ENCODE data around the gene ARL2BP. TPM values are rescaled to one million over a fixed set of nuclear protein-coding genes. Genes with fewer than 3 reads are reported as not detected.
A peak's percentile ranks its signal among the peaks of the same experiment; 100 is the strongest.

The ARL2BP gene
- total and polyA plus RNA-seq, 2 of the 13 experiments (the other 11 are each of a cell fraction or from before 2014, with no cell fraction given): 64.3 to 67.6 TPM

- TF ChIP-seq, protein P1, sequence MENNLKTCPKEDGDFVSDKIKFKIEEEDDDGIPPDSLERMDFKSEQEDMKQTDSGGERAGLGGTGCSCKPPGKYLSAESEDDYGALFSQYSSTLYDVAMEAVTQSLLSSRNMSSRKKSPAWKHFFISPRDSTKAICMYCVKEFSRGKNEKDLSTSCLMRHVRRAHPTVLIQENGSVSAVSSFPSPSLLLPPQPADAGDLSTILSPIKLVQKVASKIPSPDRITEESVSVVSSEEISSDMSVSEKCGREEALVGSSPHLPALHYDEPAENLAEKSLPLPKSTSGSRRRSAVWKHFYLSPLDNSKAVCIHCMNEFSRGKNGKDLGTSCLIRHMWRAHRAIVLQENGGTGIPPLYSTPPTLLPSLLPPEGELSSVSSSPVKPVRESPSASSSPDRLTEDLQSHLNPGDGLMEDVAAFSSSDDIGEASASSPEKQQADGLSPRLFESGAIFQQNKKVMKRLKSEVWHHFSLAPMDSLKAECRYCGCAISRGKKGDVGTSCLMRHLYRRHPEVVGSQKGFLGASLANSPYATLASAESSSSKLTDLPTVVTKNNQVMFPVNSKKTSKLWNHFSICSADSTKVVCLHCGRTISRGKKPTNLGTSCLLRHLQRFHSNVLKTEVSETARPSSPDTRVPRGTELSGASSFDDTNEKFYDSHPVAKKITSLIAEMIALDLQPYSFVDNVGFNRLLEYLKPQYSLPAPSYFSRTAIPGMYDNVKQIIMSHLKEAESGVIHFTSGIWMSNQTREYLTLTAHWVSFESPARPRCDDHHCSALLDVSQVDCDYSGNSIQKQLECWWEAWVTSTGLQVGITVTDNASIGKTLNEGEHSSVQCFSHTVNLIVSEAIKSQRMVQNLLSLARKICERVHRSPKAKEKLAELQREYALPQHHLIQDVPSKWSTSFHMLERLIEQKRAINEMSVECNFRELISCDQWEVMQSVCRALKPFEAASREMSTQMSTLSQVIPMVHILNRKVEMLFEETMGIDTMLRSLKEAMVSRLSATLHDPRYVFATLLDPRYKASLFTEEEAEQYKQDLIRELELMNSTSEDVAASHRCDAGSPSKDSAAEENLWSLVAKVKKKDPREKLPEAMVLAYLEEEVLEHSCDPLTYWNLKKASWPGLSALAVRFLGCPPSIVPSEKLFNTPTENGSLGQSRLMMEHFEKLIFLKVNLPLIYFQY (CRISPR knock-in tag; IDR thresholded peaks at IDR 0.05; ENCODE audit: borderline replicate concordance): peak; percentile 88
- no peak; the same call in 1 of the 2 replicates for TF ChIP-seq MEF2D (CRISPR knock-in tag; IDR thresholded peaks at IDR 0.05)
- TF ChIP-seq STAG1 (CRISPR knock-in tag; IDR thresholded peaks at IDR 0.05): peak; percentile 100
- peak; percentile 71 for TF ChIP-seq BCL6 (CRISPR knock-in tag; IDR thresholded peaks at IDR 0.05)
- TF ChIP-seq RAD21 (CRISPR knock-in tag; IDR thresholded peaks at IDR 0.05): peak; percentile 100
- no peak for TF ChIP-seq EZH2 (conservative IDR thresholded peaks at IDR 0.05; ENCODE audit: low read depth, low read length)
- no peak for TF ChIP-seq DMAP1 (CRISPR knock-in tag; IDR thresholded peaks at IDR 0.05)
- peak; percentile 70; the same call in 1 of the 2 replicates for TF ChIP-seq NR2F2 (IDR thresholded peaks at IDR 0.05; ENCODE audit: borderline replicate concordance, low read depth)
- TF ChIP-seq HNF4A (CRISPR knock-in tag; IDR thresholded peaks at IDR 0.05): peak; percentile 10; the same call in 1 of the 2 replicates
- TF ChIP-seq, protein P2, sequence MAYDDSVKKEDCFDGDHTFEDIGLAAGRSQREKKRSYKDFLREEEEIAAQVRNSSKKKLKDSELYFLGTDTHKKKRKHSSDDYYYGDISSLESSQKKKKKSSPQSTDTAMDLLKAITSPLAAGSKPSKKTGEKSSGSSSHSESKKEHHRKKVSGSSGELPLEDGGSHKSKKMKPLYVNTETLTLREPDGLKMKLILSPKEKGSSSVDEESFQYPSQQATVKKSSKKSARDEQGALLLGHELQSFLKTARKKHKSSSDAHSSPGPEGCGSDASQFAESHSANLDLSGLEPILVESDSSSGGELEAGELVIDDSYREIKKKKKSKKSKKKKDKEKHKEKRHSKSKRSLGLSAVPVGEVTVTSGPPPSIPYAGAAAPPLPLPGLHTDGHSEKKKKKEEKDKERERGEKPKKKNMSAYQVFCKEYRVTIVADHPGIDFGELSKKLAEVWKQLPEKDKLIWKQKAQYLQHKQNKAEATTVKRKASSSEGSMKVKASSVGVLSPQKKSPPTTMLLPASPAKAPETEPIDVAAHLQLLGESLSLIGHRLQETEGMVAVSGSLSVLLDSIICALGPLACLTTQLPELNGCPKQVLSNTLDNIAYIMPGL (CRISPR knock-in tag; IDR thresholded peaks at IDR 0.05; ENCODE audit: borderline replicate concordance in 1 of 2, low read depth in 1 of 2): peak; percentile 100
- TF ChIP-seq, protein P3, sequence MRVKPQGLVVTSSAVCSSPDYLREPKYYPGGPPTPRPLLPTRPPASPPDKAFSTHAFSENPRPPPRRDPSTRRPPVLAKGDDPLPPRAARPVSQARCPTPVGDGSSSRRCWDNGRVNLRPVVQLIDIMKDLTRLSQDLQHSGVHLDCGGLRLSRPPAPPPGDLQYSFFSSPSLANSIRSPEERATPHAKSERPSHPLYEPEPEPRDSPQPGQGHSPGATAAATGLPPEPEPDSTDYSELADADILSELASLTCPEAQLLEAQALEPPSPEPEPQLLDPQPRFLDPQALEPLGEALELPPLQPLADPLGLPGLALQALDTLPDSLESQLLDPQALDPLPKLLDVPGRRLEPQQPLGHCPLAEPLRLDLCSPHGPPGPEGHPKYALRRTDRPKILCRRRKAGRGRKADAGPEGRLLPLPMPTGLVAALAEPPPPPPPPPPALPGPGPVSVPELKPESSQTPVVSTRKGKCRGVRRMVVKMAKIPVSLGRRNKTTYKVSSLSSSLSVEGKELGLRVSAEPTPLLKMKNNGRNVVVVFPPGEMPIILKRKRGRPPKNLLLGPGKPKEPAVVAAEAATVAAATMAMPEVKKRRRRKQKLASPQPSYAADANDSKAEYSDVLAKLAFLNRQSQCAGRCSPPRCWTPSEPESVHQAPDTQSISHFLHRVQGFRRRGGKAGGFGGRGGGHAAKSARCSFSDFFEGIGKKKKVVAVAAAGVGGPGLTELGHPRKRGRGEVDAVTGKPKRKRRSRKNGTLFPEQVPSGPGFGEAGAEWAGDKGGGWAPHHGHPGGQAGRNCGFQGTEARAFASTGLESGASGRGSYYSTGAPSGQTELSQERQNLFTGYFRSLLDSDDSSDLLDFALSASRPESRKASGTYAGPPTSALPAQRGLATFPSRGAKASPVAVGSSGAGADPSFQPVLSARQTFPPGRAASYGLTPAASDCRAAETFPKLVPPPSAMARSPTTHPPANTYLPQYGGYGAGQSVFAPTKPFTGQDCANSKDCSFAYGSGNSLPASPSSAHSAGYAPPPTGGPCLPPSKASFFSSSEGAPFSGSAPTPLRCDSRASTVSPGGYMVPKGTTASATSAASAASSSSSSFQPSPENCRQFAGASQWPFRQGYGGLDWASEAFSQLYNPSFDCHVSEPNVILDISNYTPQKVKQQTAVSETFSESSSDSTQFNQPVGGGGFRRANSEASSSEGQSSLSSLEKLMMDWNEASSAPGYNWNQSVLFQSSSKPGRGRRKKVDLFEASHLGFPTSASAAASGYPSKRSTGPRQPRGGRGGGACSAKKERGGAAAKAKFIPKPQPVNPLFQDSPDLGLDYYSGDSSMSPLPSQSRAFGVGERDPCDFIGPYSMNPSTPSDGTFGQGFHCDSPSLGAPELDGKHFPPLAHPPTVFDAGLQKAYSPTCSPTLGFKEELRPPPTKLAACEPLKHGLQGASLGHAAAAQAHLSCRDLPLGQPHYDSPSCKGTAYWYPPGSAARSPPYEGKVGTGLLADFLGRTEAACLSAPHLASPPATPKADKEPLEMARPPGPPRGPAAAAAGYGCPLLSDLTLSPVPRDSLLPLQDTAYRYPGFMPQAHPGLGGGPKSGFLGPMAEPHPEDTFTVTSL (CRISPR knock-in tag; IDR thresholded peaks at IDR 0.05; ENCODE audit: borderline replicate concordance): no peak
- no peak for TF ChIP-seq AGO2 (optimal IDR thresholded peaks at IDR 0.05; ENCODE audit: low read depth, low read length)
- TF ChIP-seq ZBTB20 (CRISPR knock-in tag; IDR thresholded peaks at IDR 0.05; ENCODE audit: borderline replicate concordance, low read depth): peak; percentile 18; the same call in 1 of the 2 replicates
- peak; percentile 58 for TF ChIP-seq ZNF574 (CRISPR knock-in tag; IDR thresholded peaks at IDR 0.05)
Measured at GRCh38 chr16:57300387-57301125, 55.5 kb downstream of the ARL2BP start (continued).
